GM12801 (cell line): ENCODE data around the gene AGBL4.

ENCODE experiments used
- CTCF ChIP-seq: IDR thresholded peaks from one replicate; pipeline ENCODE4 v1.5.1; 2011; ENCODE audit warnings: control low read depth; ENCODE audit not compliant: insufficient read length; ENCODE audit errors: extremely low read depth

Gene AGBL4

GRCh38 chr1:48947761-48948537 lies 1075.8 kb downstream of the AGBL4 start:
- no peak for TF ChIP-seq CTCF

- TF ChIP-seq CTCF = no peak
Measured at GRCh38 chr1:48946070-48946469, 1077.7 kb downstream of the AGBL4 start.

GRCh38 chr1:48944811-48945210 lies 1078.9 kb downstream of the AGBL4 start:
- no peak for TF ChIP-seq CTCF

GRCh38 chr1:48943826-48944225 lies 1079.9 kb downstream of the AGBL4 start:
- no peak for TF ChIP-seq CTCF

- no peak for TF ChIP-seq CTCF
Measured at GRCh38 chr1:48943393-48943792, 1080.4 kb downstream of the AGBL4 start.

- no peak for TF ChIP-seq CTCF
Measured at GRCh38 chr1:48940962-48941732, 1082.6 kb downstream of the AGBL4 start.

GRCh38 chr1:48940354-48940753 lies 1083.4 kb downstream of the AGBL4 start:
- TF ChIP-seq CTCF = no peak
